Esophagus squamous epithelium (tissue), 5 donors: Measurements from ENCODE around the gene NFATC2. TPM values are rescaled to one million over a fixed set of nuclear protein-coding genes. Genes with fewer than 3 reads are reported as not detected.
"Not testable (repeated sequence)": the region's sequence is repeated elsewhere in the genome, so short reads cannot be mapped to it uniquely, and the experiment has no call there.

Experiments used
- DNase-seq: peaks from one replicate; lab custom pipeline; 2025; lab: John Stamatoyannopoulos, UW
- H3K27ac ChIP-seq, 4 donors: fragments of 200-600 bp; sonication (generic); one replicate each; pipeline ENCODE4 v1.5.1; 2016 to 2019; ENCODE audit warnings: mild to moderate bottlenecking in 1 of 4
- H3K27me3 ChIP-seq, 4 donors: fragments of 200-600 bp; sonication (generic); 1 replicate in 3 of 4; 2 replicates in 1 of 4; pipeline versions ENCODE4 v1.5.1 to v1.6.0; 2017 to 2021; ENCODE audit warnings: antibody characterized with exemption in 1 of 4
- H3K36me3 ChIP-seq, 3 donors: fragments of 200-600 bp; sonication (generic); one replicate each; pipeline ENCODE4 v1.5.1; 2016 to 2019
- H3K4me1 ChIP-seq, 3 donors: fragments of 200-600 bp; sonication (generic); one replicate each; pipeline ENCODE4 v1.5.1; 2017 to 2019
- H3K4me3 ChIP-seq, 4 donors: fragments of 200-600 bp; sonication (generic); 1 replicate in 3 of 4; 2 replicates in 1 of 4; pipeline ENCODE4 v1.5.1; 2016 to 2019; ENCODE audit warnings: mild to moderate bottlenecking in 2 of 4, moderate library complexity in 1 of 4
- H3K9me3 ChIP-seq, 3 donors: fragments of 200-600 bp; sonication (generic); one replicate each; pipeline ENCODE4 v1.5.1; 2016 to 2019
- POLR2A ChIP-seq, 4 donors: fragments of 450-650 bp; IDR thresholded peaks; one replicate each; pipeline ENCODE4 v1.6.1; 2017; ENCODE audit warnings: antibody characterized with exemption in 4 of 4, mild to moderate bottlenecking in 4 of 4, moderate library complexity in 3 of 4
- WGBS, 2 donors: methylation state at CpG; one replicate each; pipeline ENCODE4 v1.1.5; 2018; 5-methylcytosine and 5-hydroxymethylcytosine counted together
- intact Hi-C: fragments of 100-400 bp; cut with DNase I; formaldehyde crosslinking; loops from one replicate; pipeline ENCODE4 v1.15.0; 2022
- total RNA-seq, 4 donors: library from RNA; depleted of rRNA; stranded (reverse); fragments of >200 nt; gene quantifications; one replicate each; pipeline ENCODE4 v1.1.0, GENCODE V29; 2016
- TF ChIP-seq, protein P1 (sequence below), 6 experiments: fragments of 450-650 bp in 4 of 6; fragments of 200-600 bp in 2 of 6; sonication (generic) in 2 of 6; IDR thresholded peaks; one replicate each; pipeline ENCODE4 v1.5.1; 2016 to 2019; ENCODE audit warnings: antibody characterized with exemption in 6 of 6, mild to moderate bottlenecking in 4 of 6, moderate library complexity in 4 of 6
- donor health status: DM: yes; HTN: yes; CAD: no.

NFATC2 gene
- total RNA-seq, 4 donors from 2014 or later, result 0.83 to 6.7 (median 1.4) TPM

- DNase-seq, result no peak
- intact Hi-C loops, result no loop called here
- 91 to 96% methylated on average over 15 of the region's 15 CpGs for WGBS, 2 donors
These were observed 59.6 kb downstream of the NFATC2 start for GRCh38 chr20:51482836-51483473.

DNA sequence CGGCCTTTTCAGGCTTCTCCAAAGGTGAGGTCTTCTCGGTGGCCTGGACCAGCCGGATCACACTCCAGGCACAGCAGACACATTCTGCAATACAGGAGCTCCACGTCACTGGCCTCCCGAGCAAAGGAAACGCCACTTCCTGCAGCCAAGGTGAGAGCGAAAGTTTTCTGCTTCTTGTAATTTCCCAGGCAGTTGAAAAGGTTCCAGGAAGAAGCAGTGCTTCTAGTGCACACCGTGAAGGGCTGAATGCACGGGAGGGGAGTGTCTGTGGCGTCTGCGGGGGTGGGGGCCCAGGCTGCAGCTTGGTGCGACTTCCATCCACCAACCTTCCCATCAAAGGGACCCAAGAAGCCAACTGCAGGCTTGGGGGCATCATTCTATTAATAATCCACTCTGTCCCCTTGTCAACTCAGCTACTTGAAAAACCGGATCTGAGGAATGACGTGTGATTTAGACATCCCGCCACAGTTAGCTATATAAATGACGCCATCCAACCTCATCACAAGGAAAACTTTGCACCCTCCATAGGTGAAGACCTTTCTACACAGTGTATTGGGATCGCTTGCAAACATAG, 61.1 kb downstream of the NFATC2 start:
- intact Hi-C loops, result no loop called here
- Histone ChIP-seq H3K4me1 (peaks cover 0 to 9% (median 0%) of the 10 kb centered on the region in 3 donors), H3K27me3 (no peaks in the 10 kb centered on the region), H3K27ac (peak overlapping the region in 1 of 4 donors; percentile 42), H3K9me3 (no peaks in the 10 kb centered on the region), H3K36me3 (no peaks in the 10 kb centered on the region), H3K4me3 (no peak overlapping the region)
- 42 to 60% methylated on average over 9 to 14 of the region's 17 CpGs for WGBS, 2 donors
- DNase-seq, result no peak
- TF ChIP-seq, protein P1, sequence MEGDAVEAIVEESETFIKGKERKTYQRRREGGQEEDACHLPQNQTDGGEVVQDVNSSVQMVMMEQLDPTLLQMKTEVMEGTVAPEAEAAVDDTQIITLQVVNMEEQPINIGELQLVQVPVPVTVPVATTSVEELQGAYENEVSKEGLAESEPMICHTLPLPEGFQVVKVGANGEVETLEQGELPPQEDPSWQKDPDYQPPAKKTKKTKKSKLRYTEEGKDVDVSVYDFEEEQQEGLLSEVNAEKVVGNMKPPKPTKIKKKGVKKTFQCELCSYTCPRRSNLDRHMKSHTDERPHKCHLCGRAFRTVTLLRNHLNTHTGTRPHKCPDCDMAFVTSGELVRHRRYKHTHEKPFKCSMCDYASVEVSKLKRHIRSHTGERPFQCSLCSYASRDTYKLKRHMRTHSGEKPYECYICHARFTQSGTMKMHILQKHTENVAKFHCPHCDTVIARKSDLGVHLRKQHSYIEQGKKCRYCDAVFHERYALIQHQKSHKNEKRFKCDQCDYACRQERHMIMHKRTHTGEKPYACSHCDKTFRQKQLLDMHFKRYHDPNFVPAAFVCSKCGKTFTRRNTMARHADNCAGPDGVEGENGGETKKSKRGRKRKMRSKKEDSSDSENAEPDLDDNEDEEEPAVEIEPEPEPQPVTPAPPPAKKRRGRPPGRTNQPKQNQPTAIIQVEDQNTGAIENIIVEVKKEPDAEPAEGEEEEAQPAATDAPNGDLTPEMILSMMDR (IDR thresholded peaks at IDR 0.05), result no peak
- no peak for TF ChIP-seq POLR2A (IDR thresholded peaks at IDR 0.05)

More at GRCh38 chr20:51482836-51483473, 59.6 kb downstream of the NFATC2 start:
- Histone ChIP-seq H3K4me3 (no peak overlapping the region), H3K27ac (no peak overlapping the region), H3K36me3 (no peaks in the 10 kb centered on the region), H3K4me1 (peaks cover 0 to 18% (median 0%) of the 10 kb centered on the region in 3 donors), H3K27me3 (no peaks in the 10 kb centered on the region), H3K9me3 (no peaks in the 10 kb centered on the region)
- TF ChIP-seq, protein P1 (IDR thresholded peaks at IDR 0.05), result no peak
- no peak for TF ChIP-seq POLR2A (IDR thresholded peaks at IDR 0.05)

DNA sequence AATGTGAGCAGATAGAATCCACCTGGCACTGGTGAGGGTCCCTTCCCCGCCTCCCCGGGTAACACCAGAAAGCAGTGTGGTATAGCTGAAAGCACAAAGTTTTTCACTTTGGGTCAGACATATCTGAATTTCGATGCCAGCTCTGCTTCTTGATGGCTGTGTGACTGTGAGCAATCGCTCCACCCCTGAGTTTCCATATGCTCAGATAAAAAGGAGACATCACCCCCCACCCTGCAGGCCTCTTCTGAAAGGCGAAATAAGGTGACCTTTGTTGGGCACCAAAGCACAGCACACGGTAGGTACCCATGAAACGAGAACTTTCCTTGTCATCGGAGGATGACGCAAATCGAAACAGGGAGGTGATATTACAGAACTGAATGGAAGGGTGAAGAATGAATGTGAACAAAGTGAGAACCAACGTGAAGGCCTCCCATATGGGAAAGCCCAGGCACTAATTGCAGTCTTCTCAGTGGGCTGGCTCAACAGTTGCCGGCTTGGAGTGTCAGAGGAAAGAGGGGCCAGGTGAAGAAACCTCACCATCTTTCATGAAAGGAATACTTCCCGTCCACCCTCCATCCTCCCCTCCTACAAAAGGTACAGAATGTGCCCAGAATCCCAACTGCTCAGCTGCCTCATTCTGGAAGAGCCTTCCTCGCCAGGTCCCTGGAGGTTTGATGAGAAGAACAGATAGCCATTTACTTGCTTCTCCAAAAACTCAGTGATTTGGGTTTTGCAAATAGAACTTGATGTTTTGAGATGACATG, 61.8 kb downstream of the NFATC2 start:
- intact Hi-C loops, result no loop called here
- Histone ChIP-seq H3K4me3 (no peak overlapping the region), H3K36me3 (no peaks in the 10 kb centered on the region), H3K4me1 (peaks cover 0 to 9% (median 0%) of the 10 kb centered on the region in 3 donors), H3K27ac (peak overlapping the region in 1 of 4 donors; percentile 42), H3K9me3 (no peaks in the 10 kb centered on the region), H3K27me3 (no peaks in the 10 kb centered on the region)
- TF ChIP-seq, protein P1 (IDR thresholded peaks at IDR 0.05), result no peak
- no peak for TF ChIP-seq POLR2A (IDR thresholded peaks at IDR 0.05)
- 74 to 76% methylated on average over 12 to 14 of the region's 14 CpGs for WGBS, 2 donors
- DNase-seq, result no peak

GRCh38 chr20:51476106-51476505, 66.4 kb downstream of the NFATC2 start:
- 89 to 94% methylated on average over 1 of the region's 1 CpG for WGBS, 2 donors
- H3K27me3 ChIP-seq, H3K36me3 ChIP-seq: not testable (repeated sequence)

DNA sequence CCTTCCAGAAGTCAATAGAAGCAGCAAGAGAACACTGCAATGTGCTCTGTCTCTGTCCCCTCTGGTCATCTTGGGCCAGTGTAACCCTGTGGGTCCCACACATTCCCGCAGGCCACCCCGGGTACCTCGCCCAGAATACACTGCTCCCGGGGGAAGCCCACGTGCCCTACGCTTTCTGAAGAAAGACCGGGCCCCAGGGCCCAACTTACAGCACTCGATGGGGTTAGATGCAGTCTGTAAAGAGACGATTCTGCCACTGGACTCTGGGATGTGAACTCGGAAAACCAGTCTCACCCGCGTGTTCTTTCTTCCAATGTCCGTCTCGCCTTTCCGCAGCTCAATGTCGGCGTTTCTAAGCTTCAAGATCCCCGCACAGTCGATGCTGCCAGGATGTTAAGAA, 68.7 kb downstream of the NFATC2 start:
- TF ChIP-seq POLR2A (IDR thresholded peaks at IDR 0.05), result no peak
- TF ChIP-seq, protein P1 (IDR thresholded peaks at IDR 0.05), result no peak
- H3K27ac ChIP-seq, result no peak overlapping the region
- intact Hi-C loops, result no loop called here
- peaks cover 0 to 9% (median 0%) of the 10 kb centered on the region in 3 donors for H3K36me3 ChIP-seq
- WGBS, 2 donors, result 90 to 92% methylated on average over 13 to 17 of the region's 19 CpGs
- H3K4me1 ChIP-seq, result peaks cover 0 to 17% (median 0%) of the 10 kb centered on the region in 3 donors
- no peaks in the 10 kb centered on the region for H3K27me3 ChIP-seq
- DNase-seq, result no peak
- H3K9me3 ChIP-seq, result no peaks in the 10 kb centered on the region
- H3K4me3 ChIP-seq, result no peak overlapping the region

More at GRCh38 chr20:51476106-51476505, 66.4 kb downstream of the NFATC2 start:
- H3K4me1 ChIP-seq, H3K9me3 ChIP-seq, DNase-seq, H3K4me3 ChIP-seq, intact Hi-C loops, H3K27ac ChIP-seq: not testable (repeated sequence)
